ENCODE data around the gene EMC8. TPM values are rescaled to one million over a fixed set of nuclear protein-coding genes. Genes with fewer than 3 reads are reported as not detected.

EMC8 gene
- total RNA-seq, 2 donors from 2014 or later: 18.8 to 40.7 TPM

DNA sequence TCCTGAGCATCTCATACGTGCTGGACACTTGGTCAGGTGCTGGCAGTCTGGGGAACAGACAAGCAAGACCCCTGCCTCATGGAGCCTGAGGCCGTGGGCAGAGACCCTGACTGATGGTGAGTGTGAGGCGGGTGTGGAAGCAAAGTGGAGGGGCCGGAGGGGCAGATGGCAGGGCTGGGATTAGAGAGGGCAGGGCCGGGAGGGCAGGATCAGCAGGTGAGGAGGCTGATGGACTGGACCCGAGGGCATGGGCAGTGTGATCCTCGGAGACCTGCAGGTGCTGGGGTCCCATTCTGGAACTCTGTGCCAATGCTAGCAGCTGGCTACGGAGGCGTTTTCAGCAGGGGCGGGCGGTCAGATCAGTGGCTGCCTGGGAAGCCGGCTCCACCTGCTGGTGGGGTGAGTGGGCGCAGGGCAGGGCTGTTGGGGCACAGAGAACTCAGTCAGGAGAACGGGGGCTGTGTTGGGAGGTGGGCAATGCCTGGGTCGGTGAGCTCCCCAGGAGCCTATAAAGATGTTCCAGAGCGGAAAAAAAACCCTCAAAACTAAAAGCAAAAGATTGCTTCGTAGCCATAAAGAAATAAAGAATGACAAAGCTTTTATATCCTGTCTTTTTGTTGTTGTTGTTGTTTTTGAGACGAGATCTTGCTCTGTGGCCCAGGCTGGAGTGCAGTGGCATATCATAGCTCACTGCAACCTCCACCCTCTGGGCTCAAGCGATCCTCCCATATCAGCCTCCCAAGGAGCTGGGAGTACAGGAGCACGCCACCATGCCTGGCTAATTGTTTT, 39.5 kb downstream of the EMC8 start:
- Histone ChIP-seq H3K36me3 (no peaks in the 10 kb centered on the region), H3K9me3 (no peaks in the 10 kb centered on the region), H3K27ac (no peak overlapping the region), H3K4me3 (no peak overlapping the region), H3K4me1 (no peaks in the 10 kb centered on the region), H3K27me3 (no peaks in the 10 kb centered on the region)
- DNase-seq (ENCODE audit: low spot score): no peak
- TF ChIP-seq, protein P1, sequence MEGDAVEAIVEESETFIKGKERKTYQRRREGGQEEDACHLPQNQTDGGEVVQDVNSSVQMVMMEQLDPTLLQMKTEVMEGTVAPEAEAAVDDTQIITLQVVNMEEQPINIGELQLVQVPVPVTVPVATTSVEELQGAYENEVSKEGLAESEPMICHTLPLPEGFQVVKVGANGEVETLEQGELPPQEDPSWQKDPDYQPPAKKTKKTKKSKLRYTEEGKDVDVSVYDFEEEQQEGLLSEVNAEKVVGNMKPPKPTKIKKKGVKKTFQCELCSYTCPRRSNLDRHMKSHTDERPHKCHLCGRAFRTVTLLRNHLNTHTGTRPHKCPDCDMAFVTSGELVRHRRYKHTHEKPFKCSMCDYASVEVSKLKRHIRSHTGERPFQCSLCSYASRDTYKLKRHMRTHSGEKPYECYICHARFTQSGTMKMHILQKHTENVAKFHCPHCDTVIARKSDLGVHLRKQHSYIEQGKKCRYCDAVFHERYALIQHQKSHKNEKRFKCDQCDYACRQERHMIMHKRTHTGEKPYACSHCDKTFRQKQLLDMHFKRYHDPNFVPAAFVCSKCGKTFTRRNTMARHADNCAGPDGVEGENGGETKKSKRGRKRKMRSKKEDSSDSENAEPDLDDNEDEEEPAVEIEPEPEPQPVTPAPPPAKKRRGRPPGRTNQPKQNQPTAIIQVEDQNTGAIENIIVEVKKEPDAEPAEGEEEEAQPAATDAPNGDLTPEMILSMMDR (IDR thresholded peaks at IDR 0.05): no peak

DNA sequence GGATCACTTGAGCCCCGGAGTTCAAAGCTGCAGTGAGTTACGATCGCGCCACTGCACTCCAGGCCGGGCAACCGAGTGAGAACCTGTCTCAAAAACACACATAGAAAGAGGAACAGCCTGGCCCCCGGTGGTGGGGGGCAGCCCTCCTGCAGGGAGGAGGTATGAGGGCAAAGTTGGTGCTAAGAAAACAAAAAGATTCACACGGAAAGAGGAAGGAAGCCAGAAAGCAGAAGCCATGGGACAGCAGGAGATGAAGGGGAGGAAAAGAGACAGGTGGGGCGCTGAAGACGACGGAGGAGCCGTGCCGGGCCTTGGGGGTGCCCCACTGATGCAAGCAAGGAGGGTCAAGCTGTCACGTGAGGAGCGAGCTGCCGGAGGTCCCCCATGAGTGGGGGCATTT, 40.2 kb downstream of the EMC8 start:
- TF ChIP-seq, protein P1 (IDR thresholded peaks at IDR 0.05): no peak
- Histone ChIP-seq H3K4me3 (no peak overlapping the region), H3K27me3 (no peaks in the 10 kb centered on the region), H3K9me3 (no peaks in the 10 kb centered on the region), H3K36me3 (no peaks in the 10 kb centered on the region), H3K27ac (no peak overlapping the region), H3K4me1 (no peaks in the 10 kb centered on the region)
- DNase-seq (ENCODE audit: low spot score): no peak

DNA sequence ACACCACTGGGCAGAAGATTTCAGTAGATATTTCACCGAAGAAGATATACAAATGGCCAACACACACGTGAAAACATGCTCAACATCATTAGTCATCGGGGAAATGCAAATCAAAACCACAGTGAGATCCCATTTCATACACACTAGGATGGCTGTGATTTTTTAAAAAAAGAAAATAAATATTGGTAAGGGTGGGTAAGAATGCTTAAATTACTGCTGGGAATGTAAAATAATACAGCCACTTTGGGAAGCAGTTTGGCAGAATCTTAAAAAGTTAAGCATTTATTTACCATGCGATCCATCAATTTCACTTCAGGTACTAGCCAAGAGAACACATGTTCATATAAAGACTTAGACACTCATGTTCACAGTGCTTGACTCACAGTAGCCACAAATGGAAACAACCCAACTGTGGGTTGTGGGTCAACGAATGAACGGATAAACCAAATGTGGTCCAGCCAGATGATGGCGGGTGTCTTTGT, 42.0 kb downstream of the EMC8 start:
- Histone ChIP-seq H3K9me3 (no peaks in the 10 kb centered on the region), H3K27ac (no peak overlapping the region), H3K36me3 (no peaks in the 10 kb centered on the region), H3K4me1 (peaks cover 0 to 4% of the 10 kb centered on the region in 2 donors), H3K4me3 (no peak overlapping the region), H3K27me3 (no peaks in the 10 kb centered on the region)
- no peak for DNase-seq (ENCODE audit: low spot score)
- TF ChIP-seq, protein P1 (IDR thresholded peaks at IDR 0.05): no peak

DNA sequence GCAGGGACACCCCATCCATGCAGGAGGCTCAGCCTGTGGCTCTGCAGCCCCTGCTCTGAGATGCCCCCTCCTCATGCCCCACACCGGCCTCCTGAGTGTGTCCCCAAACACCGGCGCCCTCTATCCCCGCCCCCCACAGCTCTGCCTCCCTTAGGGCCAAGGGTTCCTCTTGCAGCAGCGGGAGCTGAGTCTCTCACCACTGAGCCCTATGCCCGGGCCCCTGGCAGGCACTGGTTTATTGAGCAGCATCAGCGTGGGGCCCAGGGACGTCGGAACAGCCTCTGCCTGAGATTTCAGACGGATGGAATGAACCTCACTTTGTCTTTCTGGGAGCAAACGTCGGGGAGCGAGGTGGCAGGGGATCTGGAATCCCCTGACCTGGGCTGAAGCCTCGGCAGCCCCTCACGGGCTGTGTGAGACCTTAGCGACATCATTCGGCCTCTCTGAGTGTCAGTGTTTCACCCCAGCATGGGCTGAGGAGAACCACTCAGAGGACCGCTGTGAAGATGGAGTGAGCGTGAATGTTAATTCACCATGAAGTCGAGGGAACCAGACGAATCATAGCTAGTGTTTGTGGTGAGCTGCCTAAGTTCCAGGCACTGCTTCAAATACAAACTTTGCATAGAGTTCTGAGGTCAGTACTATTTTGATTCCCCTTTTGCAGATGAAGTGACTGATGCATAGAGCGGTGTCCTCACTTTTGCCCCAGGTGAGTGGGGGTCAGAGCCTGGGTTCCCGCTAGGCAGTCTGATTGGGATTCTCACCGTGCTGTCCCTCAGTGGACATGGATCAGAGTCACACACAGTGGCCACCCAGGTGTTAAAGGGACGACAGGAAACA, 43.2 kb downstream of the EMC8 start:
- no peaks in the 10 kb centered on the region for H3K9me3 ChIP-seq
- TF ChIP-seq, protein P1 (IDR thresholded peaks at IDR 0.05): no peak
- no peaks in the 10 kb centered on the region for H3K36me3 ChIP-seq
- peaks cover 0 to 16% of the 10 kb centered on the region in 2 donors for H3K4me1 ChIP-seq
- H3K4me3 ChIP-seq: no peak overlapping the region
- no peak for DNase-seq (ENCODE audit: low spot score)
- H3K27ac ChIP-seq: no peak overlapping the region
- no peaks in the 10 kb centered on the region for H3K27me3 ChIP-seq

DNA sequence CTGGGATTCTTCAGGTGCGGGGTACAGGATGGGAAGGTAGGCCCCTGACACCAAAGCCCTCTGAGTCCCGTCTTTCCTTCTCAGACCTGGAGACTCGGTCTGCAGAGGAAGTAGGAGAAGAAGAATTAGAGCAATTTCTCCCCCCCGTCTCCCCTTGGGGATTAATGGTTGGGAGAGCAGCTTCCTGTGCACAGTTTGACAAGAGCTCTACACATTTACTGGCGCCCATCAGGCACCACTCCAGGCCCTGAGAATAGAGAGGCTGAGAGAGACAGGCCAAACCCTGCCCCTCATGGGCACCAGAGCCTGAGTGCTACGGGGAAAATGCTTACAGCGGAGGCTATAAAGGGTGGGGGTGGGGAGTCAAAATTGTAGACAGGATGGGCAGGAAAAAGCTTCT, 44.9 kb downstream of the EMC8 start:
- Histone ChIP-seq H3K36me3 (no peaks in the 10 kb centered on the region), H3K27me3 (no peaks in the 10 kb centered on the region), H3K4me1 (peaks cover 0 to 30% of the 10 kb centered on the region in 2 donors), H3K9me3 (no peaks in the 10 kb centered on the region), H3K27ac (no peak overlapping the region), H3K4me3 (no peak overlapping the region)
- TF ChIP-seq, protein P1 (IDR thresholded peaks at IDR 0.05): no peak
- DNase-seq (ENCODE audit: low spot score): no peak
